Neutrophil (primary cell): ENCODE data around the gene PRDM15.

Source experiments
- H3K27ac ChIP-seq: fragments of 200-600 bp; sonication (generic); 2 replicates; pipeline ENCODE4 v1.5.1; 2016; ENCODE audit warnings: mild to moderate bottlenecking, moderate library complexity
- H3K27me3 ChIP-seq: fragments of 200-600 bp; sonication (generic); 2 replicates; pipeline ENCODE4 v1.6.0; 2016; ENCODE audit warnings: mild to moderate bottlenecking
- H3K36me3 ChIP-seq: fragments of 200-600 bp; sonication (generic); 2 replicates; pipeline ENCODE4 v1.5.1; 2017
- H3K4me1 ChIP-seq, 2 experiments: fragments of 200-600 bp in 1 of 2; sonication (generic) in 1 of 2; 1 replicate in 1 of 2; 2 replicates in 1 of 2; pipeline versions ENCODE4 v1.5.1 to v1.6.1; 2013 to 2016; ENCODE audit warnings: low read depth in 1 of 2, low read length in 1 of 2, mild to moderate bottlenecking in 1 of 2, moderate library complexity in 1 of 2; ENCODE audit not compliant: control insufficient read depth in 1 of 2, insufficient read depth in 1 of 2
- H3K4me3 ChIP-seq, 2 experiments: fragments of 200-600 bp in 1 of 2; sonication (generic) in 1 of 2; 1 replicate in 1 of 2; 2 replicates in 1 of 2; pipeline ENCODE4 v1.5.1; 2013 to 2016; ENCODE audit warnings: low read depth in 1 of 2, low read length in 1 of 2, mild to moderate bottlenecking in 1 of 2, moderate library complexity in 1 of 2
- H3K9me3 ChIP-seq: fragments of 200-600 bp; sonication (generic); 2 replicates; pipeline ENCODE4 v1.5.1; 2016
- TF ChIP-seq, protein P1 (sequence below): fragments of 200-600 bp; sonication (generic); IDR thresholded peaks from 2 replicates; pipeline ENCODE4 v1.5.1; 2016; ENCODE audit warnings: antibody characterized with exemption

The PRDM15 gene

DNA sequence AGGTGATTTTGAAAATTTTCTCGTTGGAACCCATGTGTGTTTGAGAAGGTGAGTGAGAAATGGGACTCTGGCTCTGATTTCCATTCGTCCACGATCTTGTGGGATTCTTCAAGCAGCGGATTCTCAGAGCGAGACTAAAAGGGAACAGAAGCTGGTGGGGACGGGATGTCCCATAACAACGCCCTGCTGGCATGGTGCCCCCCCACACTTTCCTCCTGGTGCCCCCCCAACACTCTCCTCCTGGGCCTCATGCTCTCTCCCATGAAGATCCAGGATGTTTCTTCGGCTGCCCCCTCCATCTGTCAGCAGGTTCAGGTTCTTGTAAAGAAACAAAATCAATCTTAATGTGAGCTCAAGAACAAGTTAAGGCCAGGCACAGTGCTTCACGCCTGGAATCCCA, 29.1 kb downstream of the PRDM15 start:
- Histone ChIP-seq H3K36me3 (peaks cover 23% of the 10 kb centered on the region), H3K27me3 (no peaks in the 10 kb centered on the region), H3K9me3 (no peaks in the 10 kb centered on the region), H3K4me1 (no peaks in the 10 kb centered on the region), H3K27ac (no peak overlapping the region), H3K4me3 (no peak overlapping the region)
- TF ChIP-seq, protein P1, sequence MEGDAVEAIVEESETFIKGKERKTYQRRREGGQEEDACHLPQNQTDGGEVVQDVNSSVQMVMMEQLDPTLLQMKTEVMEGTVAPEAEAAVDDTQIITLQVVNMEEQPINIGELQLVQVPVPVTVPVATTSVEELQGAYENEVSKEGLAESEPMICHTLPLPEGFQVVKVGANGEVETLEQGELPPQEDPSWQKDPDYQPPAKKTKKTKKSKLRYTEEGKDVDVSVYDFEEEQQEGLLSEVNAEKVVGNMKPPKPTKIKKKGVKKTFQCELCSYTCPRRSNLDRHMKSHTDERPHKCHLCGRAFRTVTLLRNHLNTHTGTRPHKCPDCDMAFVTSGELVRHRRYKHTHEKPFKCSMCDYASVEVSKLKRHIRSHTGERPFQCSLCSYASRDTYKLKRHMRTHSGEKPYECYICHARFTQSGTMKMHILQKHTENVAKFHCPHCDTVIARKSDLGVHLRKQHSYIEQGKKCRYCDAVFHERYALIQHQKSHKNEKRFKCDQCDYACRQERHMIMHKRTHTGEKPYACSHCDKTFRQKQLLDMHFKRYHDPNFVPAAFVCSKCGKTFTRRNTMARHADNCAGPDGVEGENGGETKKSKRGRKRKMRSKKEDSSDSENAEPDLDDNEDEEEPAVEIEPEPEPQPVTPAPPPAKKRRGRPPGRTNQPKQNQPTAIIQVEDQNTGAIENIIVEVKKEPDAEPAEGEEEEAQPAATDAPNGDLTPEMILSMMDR = no peak

DNA sequence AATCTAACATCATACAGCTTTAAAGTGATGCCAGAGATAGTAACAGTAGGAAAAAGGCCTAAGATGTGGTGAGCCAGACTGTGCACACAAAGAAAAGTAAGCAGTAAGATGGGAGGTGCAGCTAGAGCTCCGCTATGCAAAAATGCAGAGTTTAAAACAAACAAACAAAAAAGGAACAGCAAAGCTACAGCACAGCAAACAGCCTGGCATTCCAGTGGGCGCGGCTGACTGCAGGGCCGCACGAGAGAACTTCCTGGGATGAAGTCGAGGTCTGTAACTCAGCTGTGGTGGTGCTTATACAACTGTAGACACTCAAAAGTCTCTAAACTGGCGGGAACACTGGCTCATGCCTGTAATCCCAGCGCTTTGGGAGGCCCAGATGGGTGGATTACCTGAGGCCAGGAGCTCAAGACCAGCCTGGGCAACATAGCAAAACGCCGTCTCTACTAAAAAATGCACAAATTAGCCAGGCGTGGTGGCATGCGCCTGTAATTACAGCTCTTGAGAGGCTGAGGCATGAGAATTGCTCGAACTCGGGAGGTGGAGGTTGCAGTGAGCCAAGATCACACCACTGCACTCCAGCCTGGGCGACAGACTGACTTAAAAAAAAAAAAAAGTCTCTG, 30.1 kb downstream of the PRDM15 start:
- H3K36me3 ChIP-seq = peaks cover 13% of the 10 kb centered on the region
- no peaks in the 10 kb centered on the region for H3K27me3 ChIP-seq
- H3K4me3 ChIP-seq = no peak overlapping the region
- TF ChIP-seq, protein P1 = no peak
- no peaks in the 10 kb centered on the region for H3K4me1 ChIP-seq
- no peak overlapping the region for H3K27ac ChIP-seq
- H3K9me3 ChIP-seq = no peaks in the 10 kb centered on the region

DNA sequence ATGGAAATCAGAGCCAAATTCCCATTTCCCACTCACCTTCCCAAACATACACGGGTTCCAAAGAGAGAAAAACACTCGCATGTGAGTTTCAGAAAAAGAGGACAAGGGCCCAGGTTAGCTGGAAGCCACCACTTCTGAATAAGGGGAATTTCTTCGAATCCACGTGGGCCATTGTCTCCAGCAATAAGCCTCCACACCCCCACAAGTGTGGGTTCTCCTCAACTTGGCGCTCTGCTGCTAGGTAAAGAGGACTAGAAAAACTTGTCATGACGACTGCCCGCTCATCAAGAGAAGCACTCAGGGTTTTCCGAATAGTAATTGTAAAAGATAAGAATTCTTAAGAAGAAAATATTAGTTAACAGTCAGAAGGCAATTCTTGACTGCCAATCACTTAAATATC, 30.6 kb downstream of the PRDM15 start:
- Histone ChIP-seq H3K36me3 (peaks cover 8% of the 10 kb centered on the region), H3K27me3 (no peaks in the 10 kb centered on the region)
- TF ChIP-seq, protein P1 = no peak

DNA sequence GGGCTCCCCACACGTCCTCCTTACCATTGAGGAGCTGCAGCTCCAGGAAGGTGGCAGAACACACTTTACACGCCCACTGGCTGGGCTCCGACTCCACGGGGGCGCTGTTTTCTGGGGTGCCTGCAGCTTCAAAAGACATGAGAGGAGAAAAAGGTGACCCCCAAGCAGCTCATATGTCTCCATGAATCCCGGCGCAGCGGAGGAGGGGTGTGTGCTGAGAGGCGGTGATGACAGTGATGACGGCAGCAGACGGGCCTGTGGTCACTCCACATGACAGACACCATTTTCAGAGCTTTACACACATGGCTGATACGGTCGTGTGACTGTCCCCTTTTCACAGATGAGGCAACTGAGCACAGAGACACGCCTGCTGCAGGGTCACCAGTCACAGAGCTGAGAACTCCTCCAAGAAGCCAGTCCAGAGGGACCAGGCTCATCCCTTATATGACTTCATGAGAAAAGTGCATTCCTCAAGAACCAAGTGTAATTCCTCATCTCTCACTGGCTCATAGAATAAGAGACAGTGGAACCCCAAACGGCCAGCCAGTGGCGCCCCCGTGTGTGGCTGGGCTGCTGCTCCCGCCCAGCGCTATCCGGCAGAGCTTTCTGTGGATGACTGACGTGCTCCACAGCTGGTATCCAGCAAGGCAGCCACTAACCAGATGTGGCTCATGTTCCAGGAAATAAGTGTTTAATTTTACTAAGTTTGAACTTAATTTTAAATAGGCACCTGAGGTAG, 31.9 kb downstream of the PRDM15 start:
- TF ChIP-seq, protein P1 = no peak
- H3K27ac ChIP-seq = no peak overlapping the region

More for the DNA sequence above, 30.6 kb downstream of the PRDM15 start:
- Histone ChIP-seq H3K9me3 (no peaks in the 10 kb centered on the region), H3K4me3 (no peak overlapping the region), H3K27ac (no peak overlapping the region), H3K4me1 (no peaks in the 10 kb centered on the region)

DNA sequence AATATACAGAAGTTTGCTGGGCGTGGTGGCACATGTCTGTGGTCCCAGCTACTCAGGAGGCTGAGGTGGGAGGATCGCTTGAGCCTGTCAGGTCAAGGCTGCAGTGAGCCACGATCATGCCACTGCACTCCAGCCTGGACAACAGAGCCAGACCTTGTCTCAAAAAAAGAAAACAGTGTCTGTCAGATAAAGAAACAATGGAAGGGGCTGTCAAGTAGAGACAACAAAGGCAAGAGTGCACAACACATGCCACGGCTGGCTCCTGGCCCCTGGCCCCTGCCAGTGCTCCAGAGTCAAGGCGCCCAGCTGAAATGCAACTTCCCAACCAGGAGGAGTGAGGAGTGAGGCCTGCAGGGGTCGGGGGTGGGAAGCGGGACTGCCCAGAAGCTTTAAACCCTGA, 32.6 kb downstream of the PRDM15 start:
- no peaks in the 10 kb centered on the region for H3K4me1 ChIP-seq
- TF ChIP-seq, protein P1 = no peak
- H3K9me3 ChIP-seq = no peaks in the 10 kb centered on the region
- H3K27me3 ChIP-seq = no peaks in the 10 kb centered on the region
- H3K27ac ChIP-seq = no peak overlapping the region
- H3K36me3 ChIP-seq = peaks cover 6% of the 10 kb centered on the region
- H3K4me3 ChIP-seq = no peak overlapping the region

More for the DNA sequence above, 31.9 kb downstream of the PRDM15 start:
- H3K9me3 ChIP-seq = no peaks in the 10 kb centered on the region
- no peaks in the 10 kb centered on the region for H3K4me1 ChIP-seq
- H3K27me3 ChIP-seq = no peaks in the 10 kb centered on the region
- no peak overlapping the region for H3K4me3 ChIP-seq
- H3K36me3 ChIP-seq = peaks cover 6% of the 10 kb centered on the region
